Esophagus squamous epithelium (tissue), 5 donors: ENCODE measurements around the gene MCM3. TPM values are rescaled to one million over a fixed set of nuclear protein-coding genes. Genes with fewer than 3 reads are reported as not detected.

Experiments
- DNase-seq: peaks from one replicate; lab custom pipeline; 2025; lab: John Stamatoyannopoulos, UW
- H3K27ac ChIP-seq, 4 donors: fragments of 200-600 bp; sonication (generic); one replicate each; pipeline ENCODE4 v1.5.1; 2016 to 2019; ENCODE audit warnings: mild to moderate bottlenecking in 1 of 4
- H3K27me3 ChIP-seq, 4 donors: fragments of 200-600 bp; sonication (generic); 1 replicate in 3 of 4; 2 replicates in 1 of 4; pipeline versions ENCODE4 v1.5.1 to v1.6.0; 2017 to 2021; ENCODE audit warnings: antibody characterized with exemption in 1 of 4
- H3K36me3 ChIP-seq, 3 donors: fragments of 200-600 bp; sonication (generic); one replicate each; pipeline ENCODE4 v1.5.1; 2016 to 2019
- H3K4me1 ChIP-seq, 3 donors: fragments of 200-600 bp; sonication (generic); one replicate each; pipeline ENCODE4 v1.5.1; 2017 to 2019
- H3K4me3 ChIP-seq, 4 donors: fragments of 200-600 bp; sonication (generic); 1 replicate in 3 of 4; 2 replicates in 1 of 4; pipeline ENCODE4 v1.5.1; 2016 to 2019; ENCODE audit warnings: mild to moderate bottlenecking in 2 of 4, moderate library complexity in 1 of 4
- H3K9me3 ChIP-seq, 3 donors: fragments of 200-600 bp; sonication (generic); one replicate each; pipeline ENCODE4 v1.5.1; 2016 to 2019
- POLR2A ChIP-seq, 4 donors: fragments of 450-650 bp; IDR thresholded peaks; one replicate each; pipeline ENCODE4 v1.6.1; 2017; ENCODE audit warnings: antibody characterized with exemption in 4 of 4, mild to moderate bottlenecking in 4 of 4, moderate library complexity in 3 of 4
- WGBS, 2 donors: methylation state at CpG; one replicate each; pipeline ENCODE4 v1.1.5; 2018; 5-methylcytosine and 5-hydroxymethylcytosine counted together
- intact Hi-C: fragments of 100-400 bp; cut with DNase I; formaldehyde crosslinking; loops from one replicate; pipeline ENCODE4 v1.15.0; 2022
- total RNA-seq, 4 donors: library from RNA; depleted of rRNA; stranded (reverse); fragments of >200 nt; gene quantifications; one replicate each; pipeline ENCODE4 v1.1.0, GENCODE V29; 2016
- TF ChIP-seq, protein P1 (sequence below), 6 experiments: fragments of 450-650 bp in 4 of 6; fragments of 200-600 bp in 2 of 6; sonication (generic) in 2 of 6; IDR thresholded peaks; one replicate each; pipeline ENCODE4 v1.5.1; 2016 to 2019; ENCODE audit warnings: antibody characterized with exemption in 6 of 6, mild to moderate bottlenecking in 4 of 6, moderate library complexity in 4 of 6
- donor health status: DM: yes; HTN: yes; CAD: no.

MCM3 gene
- total RNA-seq, 4 donors from 2014 or later, result 37.5 to 70.3 (median 47.7) TPM

DNA sequence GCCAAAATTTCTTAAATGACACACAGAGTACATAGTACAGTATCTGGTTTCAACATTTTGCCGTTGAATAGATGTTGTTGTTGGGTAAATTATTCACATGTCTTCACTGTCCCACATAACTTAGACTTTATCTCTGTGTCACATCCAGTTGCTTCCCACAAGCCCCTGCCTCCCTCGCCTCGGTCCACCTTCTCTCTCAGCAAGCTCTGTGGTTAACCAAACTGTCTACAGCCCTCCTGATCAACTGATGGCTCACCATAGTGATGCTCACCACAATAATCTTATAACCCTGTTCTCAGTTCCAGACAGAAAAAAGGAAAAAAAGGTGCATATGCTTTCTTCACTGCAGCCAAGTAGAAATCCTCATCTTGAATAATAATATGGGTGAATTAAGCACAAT, 63.2 kb downstream of the MCM3 start:
- TF ChIP-seq, protein P1, sequence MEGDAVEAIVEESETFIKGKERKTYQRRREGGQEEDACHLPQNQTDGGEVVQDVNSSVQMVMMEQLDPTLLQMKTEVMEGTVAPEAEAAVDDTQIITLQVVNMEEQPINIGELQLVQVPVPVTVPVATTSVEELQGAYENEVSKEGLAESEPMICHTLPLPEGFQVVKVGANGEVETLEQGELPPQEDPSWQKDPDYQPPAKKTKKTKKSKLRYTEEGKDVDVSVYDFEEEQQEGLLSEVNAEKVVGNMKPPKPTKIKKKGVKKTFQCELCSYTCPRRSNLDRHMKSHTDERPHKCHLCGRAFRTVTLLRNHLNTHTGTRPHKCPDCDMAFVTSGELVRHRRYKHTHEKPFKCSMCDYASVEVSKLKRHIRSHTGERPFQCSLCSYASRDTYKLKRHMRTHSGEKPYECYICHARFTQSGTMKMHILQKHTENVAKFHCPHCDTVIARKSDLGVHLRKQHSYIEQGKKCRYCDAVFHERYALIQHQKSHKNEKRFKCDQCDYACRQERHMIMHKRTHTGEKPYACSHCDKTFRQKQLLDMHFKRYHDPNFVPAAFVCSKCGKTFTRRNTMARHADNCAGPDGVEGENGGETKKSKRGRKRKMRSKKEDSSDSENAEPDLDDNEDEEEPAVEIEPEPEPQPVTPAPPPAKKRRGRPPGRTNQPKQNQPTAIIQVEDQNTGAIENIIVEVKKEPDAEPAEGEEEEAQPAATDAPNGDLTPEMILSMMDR (IDR thresholded peaks at IDR 0.05), result no peak
- TF ChIP-seq POLR2A (IDR thresholded peaks at IDR 0.05), result no peak
- no peak for DNase-seq
- H3K27me3 ChIP-seq, result no peaks in the 10 kb centered on the region
- intact Hi-C loops, result no loop called here
- H3K36me3 ChIP-seq, result no peaks in the 10 kb centered on the region
- 44 to 54% methylated on average over 3 of the region's 3 CpGs for WGBS, 2 donors
- no peaks in the 10 kb centered on the region for H3K4me1 ChIP-seq
- no peak overlapping the region for H3K27ac ChIP-seq
- H3K9me3 ChIP-seq, result no peaks in the 10 kb centered on the region
- no peak overlapping the region for H3K4me3 ChIP-seq

DNA sequence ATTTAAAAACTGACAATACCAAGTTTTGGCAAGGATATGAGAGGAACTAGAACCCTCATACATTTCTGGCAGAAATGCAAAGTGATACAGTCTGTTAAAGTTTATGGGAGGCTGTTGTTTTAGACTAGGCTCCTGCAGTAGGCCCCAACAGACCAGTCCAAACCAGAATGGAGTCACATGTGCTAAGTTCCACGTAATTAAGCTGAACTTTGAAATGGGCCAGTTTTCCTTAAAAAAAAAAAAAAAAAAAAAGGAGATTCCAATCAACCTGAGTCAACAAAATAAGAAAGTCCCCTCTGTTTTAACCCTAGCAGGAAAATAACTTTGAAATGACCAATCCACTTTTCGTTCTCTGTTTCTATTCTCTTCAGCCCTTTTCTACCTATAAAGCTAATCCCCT, 66.8 kb downstream of the MCM3 start:
- no peak overlapping the region for H3K27ac ChIP-seq

DNA sequence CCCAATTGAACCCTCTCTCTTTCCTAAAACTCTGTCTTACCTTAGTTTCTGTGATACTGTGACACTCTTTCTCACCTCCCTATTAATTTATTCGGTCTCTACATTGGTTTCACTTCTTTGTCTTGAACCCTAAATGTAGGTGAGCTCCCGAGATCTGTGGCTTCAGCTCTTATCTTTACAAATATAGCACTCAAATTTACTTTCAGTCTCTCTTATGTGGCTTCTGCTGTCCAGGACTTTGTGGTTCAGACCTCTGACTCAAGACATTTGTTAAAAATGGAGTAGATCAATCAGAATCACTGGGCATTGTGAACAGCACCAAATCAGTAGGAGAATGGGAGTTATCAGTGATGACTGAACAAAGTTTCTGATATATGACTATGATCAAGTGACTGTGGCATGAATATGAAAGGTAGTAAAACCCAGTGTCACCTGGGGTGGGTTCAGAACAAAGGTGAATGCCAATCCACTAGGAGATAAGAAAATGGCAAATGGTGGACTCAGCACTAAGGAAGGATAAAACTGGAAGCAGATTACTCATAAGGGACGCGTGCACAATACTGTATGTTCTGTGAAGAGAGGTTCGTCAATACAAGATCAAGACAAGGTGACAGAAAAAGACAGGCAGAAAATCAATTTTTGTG, 67.5 kb downstream of the MCM3 start:
- Histone ChIP-seq H3K27me3 (no peaks in the 10 kb centered on the region), H3K36me3 (no peaks in the 10 kb centered on the region), H3K4me3 (no peak overlapping the region), H3K4me1 (no peaks in the 10 kb centered on the region), H3K27ac (no peak overlapping the region), H3K9me3 (no peaks in the 10 kb centered on the region)
- no peak for DNase-seq
- intact Hi-C loops, result no loop called here
- WGBS, 2 donors, result 78 to 80% methylated on average over 5 of the region's 5 CpGs
- TF ChIP-seq, protein P1 (IDR thresholded peaks at IDR 0.05), result no peak
- no peak for TF ChIP-seq POLR2A (IDR thresholded peaks at IDR 0.05)

More for the DNA sequence above, 66.8 kb downstream of the MCM3 start:
- 65 to 79% methylated on average over 2 of the region's 2 CpGs for WGBS, 2 donors
- H3K4me1 ChIP-seq, result no peaks in the 10 kb centered on the region
- no peaks in the 10 kb centered on the region for H3K36me3 ChIP-seq
- intact Hi-C loops, result no loop called here
- DNase-seq, result no peak
- no peaks in the 10 kb centered on the region for H3K27me3 ChIP-seq
- H3K9me3 ChIP-seq, result no peaks in the 10 kb centered on the region
- no peak overlapping the region for H3K4me3 ChIP-seq
- TF ChIP-seq POLR2A (IDR thresholded peaks at IDR 0.05), result no peak
- TF ChIP-seq, protein P1 (IDR thresholded peaks at IDR 0.05), result no peak

DNA sequence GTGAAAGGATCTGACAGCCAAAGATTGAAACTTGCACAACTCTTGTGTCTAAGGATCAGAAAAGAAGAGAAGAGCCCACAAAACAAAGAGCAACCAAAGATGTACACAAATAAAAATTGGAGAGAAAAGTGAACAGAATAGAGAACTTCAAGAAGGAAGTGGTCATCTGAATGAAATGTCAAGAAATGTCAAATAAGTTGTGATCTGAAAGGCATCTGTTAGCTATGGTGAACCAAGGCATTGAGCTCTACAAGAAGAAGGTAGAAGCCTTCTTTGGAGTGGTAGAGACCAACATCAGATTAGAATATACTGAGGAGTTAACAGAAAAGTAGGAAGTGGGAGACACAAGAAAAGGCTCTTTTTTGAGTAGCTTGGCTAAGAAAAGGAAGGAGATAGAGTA, 68.8 kb downstream of the MCM3 start:
- TF ChIP-seq, protein P1 (IDR thresholded peaks at IDR 0.05), result no peak
- no peak for TF ChIP-seq POLR2A (IDR thresholded peaks at IDR 0.05)
- no peak for DNase-seq
- intact Hi-C loops, result no loop called here
- H3K27ac ChIP-seq, result no peak overlapping the region
- H3K4me1 ChIP-seq, result no peaks in the 10 kb centered on the region
- H3K36me3 ChIP-seq, result no peaks in the 10 kb centered on the region
- no peak overlapping the region for H3K4me3 ChIP-seq
- H3K9me3 ChIP-seq, result no peaks in the 10 kb centered on the region
- no peaks in the 10 kb centered on the region for H3K27me3 ChIP-seq

Other genes starting within 250 kb of the MCM3 start
- gene PKHD1, start 197.1 kb downstream of the MCM3 start, total RNA-seq, result under 1 TPM in 1 of 4 donors, not detected in 3; 0.04 TPM
- gene IL17A, start 98.4 kb downstream of the MCM3 start, total RNA-seq, result not detected
- 1 to 10 TPM in 1 of 4 donors, not detected in 3; 1.4 TPM for gene IL17F, start 40.2 kb downstream of the MCM3 start, total RNA-seq
- gene PAQR8, start 77.4 kb upstream of the MCM3 start, total RNA-seq, result 10 to 100 TPM in 3 of 4 donors, 1 to 10 TPM in 1; 1.7 to 22.5 (median 11.5) TPM
- gene EFHC1, start 135.6 kb upstream of the MCM3 start, total RNA-seq, result 10 to 100 TPM in 2 of 4 donors, 1 to 10 TPM in 2; 4.0 to 17.5 (median 9.9) TPM